DND-41 (cell line): Measurements from ENCODE around the gene MYH14.

Experiments
- CTCF ChIP-seq: IDR thresholded peaks from 2 replicates; pipeline ENCODE4 v1.5.1; 2012; ENCODE audit warnings: borderline replicate concordance, low read length, moderate library complexity, mild to moderate bottlenecking; ENCODE audit not compliant: poor library complexity, severe bottlenecking; ENCODE audit errors: extremely low read depth
- EZH2 ChIP-seq: IDR thresholded peaks from 3 replicates; pipeline ENCODE4 v1.6.1; 2012; ENCODE audit warnings: borderline replicate concordance, low read depth, mild to moderate bottlenecking, moderate library complexity, low read length, inconsistent platforms; ENCODE audit not compliant: severe bottlenecking

GRCh38 chr19:50250450-50251136 is 47.2 kb downstream of the MYH14 start:
- TF ChIP-seq CTCF: no peak
- TF ChIP-seq EZH2: no peak
